ENCODE data around the gene RIOK1. TPM values are rescaled to one million over a fixed set of nuclear protein-coding genes. Genes with fewer than 3 reads are reported as not detected.

Gene RIOK1
- total and polyA plus RNA-seq, 2 of the 13 experiments (the other 11 are each of a cell fraction or from before 2014, with no cell fraction given), result 9.4 to 37.8 TPM

- no peak for FAIRE-seq
- WGBS (ENCODE audit: low lambda C conversion rate), result 1% methylated on average over 4 of the region's 4 CpGs
- Histone ChIP-seq H4K20me1 (ENCODE audit: insufficient read depth, low read length) (no peaks in the 10 kb centered on the region), H3K4me1 (ENCODE audit: insufficient read depth, low read length) (no peaks in the 10 kb centered on the region), H2AFZ (ENCODE audit: low read length) (no peak overlapping the region), H3K36me3 (replicated peaks in 1 of 2; ENCODE audit: control insufficient read depth in 1 of 2, insufficient read depth in 2 of 2, low read length in 2 of 2) (no peaks in the 10 kb centered on the region), H3K79me2 (ENCODE audit: insufficient read depth, low read length) (no peaks in the 10 kb centered on the region), H3K9ac (ENCODE audit: insufficient read depth, low read depth, low read length) (no peak overlapping the region), H3K27ac (ENCODE audit: extremely low read length, insufficient read depth, low read length) (no peak overlapping the region), H3K27me3 (ENCODE audit: control insufficient read depth in 1 of 2, insufficient read depth in 2 of 2, low read length in 2 of 2) (no peaks in the 10 kb centered on the region), H3K4me2 (ENCODE audit: low read depth, low read length) (no peak overlapping the region), H3K4me3 (replicated peaks in 1 of 3; ENCODE audit: insufficient read depth in 1 of 3, low read depth in 2 of 3, low read length in 3 of 3) (no peak overlapping the region), H3K9me3 (ENCODE audit: low read length) (no peaks in the 10 kb centered on the region)
- CTCF ChIA-PET (ENCODE audit: low intra/inter-chr PET ratio, low total read pairs), result no interaction called here
- no peak for ATAC-seq
- POLR2A ChIA-PET, result no interaction called here
- in situ Hi-C loops (cut with HindIII; ENCODE audit: extremely low pct_ligation_motif_present, low pct_unique_long_range_greater_than_20kb) (no loop called here), intact Hi-C loops (cut with micrococcal nuclease; ENCODE audit: unreplicated experiment) (no loop called here)
- BruUV-seq (replicated peaks), result no TSS peak
- no peak for DNase-seq (ENCODE audit: low spot score)
- TF ChIP-seq, protein P1, sequence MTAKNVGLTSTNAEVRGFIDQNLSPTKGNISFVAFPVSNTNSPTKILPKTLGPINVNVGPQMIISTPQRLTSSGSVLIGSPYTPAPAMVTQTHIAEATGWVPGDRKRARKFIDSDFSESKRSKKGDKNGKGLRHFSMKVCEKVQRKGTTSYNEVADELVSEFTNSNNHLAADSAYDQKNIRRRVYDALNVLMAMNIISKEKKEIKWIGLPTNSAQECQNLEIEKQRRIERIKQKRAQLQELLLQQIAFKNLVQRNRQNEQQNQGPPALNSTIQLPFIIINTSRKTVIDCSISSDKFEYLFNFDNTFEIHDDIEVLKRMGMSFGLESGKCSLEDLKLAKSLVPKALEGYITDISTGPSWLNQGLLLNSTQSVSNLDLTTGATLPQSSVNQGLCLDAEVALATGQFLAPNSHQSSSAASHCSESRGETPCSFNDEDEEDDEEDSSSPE (CRISPR knock-in tag; IDR thresholded peaks at IDR 0.05), result no peak
- no peak for TF ChIP-seq NCOA1 (CRISPR knock-in tag; IDR thresholded peaks at IDR 0.05)
- TF ChIP-seq RAD51 (IDR thresholded peaks at IDR 0.05; ENCODE audit: borderline replicate concordance), result no peak
- no peak for TF ChIP-seq GFI1 (CRISPR knock-in tag; IDR thresholded peaks at IDR 0.05; ENCODE audit: borderline replicate concordance)
- TF ChIP-seq NR2F2 (IDR thresholded peaks at IDR 0.05; ENCODE audit: borderline replicate concordance, low read depth), result no peak
- TF ChIP-seq ZBTB21 (CRISPR knock-in tag; IDR thresholded peaks at IDR 0.05), result no peak
- TF ChIP-seq KIAA2018 (CRISPR knock-in tag; IDR thresholded peaks at IDR 0.05; ENCODE audit: borderline replicate concordance), result no peak
- no peak for TF ChIP-seq ZNF138 (CRISPR knock-in tag; IDR thresholded peaks at IDR 0.05; ENCODE audit: low read depth)
- TF ChIP-seq IKZF4 (CRISPR knock-in tag; IDR thresholded peaks at IDR 0.05; ENCODE audit: borderline replicate concordance, low read depth, not compliant biosample characterization), result no peak
- TF ChIP-seq ZNF674 (CRISPR knock-in tag; IDR thresholded peaks at IDR 0.05; ENCODE audit: low read depth), result no peak
- TF ChIP-seq, protein P2, sequence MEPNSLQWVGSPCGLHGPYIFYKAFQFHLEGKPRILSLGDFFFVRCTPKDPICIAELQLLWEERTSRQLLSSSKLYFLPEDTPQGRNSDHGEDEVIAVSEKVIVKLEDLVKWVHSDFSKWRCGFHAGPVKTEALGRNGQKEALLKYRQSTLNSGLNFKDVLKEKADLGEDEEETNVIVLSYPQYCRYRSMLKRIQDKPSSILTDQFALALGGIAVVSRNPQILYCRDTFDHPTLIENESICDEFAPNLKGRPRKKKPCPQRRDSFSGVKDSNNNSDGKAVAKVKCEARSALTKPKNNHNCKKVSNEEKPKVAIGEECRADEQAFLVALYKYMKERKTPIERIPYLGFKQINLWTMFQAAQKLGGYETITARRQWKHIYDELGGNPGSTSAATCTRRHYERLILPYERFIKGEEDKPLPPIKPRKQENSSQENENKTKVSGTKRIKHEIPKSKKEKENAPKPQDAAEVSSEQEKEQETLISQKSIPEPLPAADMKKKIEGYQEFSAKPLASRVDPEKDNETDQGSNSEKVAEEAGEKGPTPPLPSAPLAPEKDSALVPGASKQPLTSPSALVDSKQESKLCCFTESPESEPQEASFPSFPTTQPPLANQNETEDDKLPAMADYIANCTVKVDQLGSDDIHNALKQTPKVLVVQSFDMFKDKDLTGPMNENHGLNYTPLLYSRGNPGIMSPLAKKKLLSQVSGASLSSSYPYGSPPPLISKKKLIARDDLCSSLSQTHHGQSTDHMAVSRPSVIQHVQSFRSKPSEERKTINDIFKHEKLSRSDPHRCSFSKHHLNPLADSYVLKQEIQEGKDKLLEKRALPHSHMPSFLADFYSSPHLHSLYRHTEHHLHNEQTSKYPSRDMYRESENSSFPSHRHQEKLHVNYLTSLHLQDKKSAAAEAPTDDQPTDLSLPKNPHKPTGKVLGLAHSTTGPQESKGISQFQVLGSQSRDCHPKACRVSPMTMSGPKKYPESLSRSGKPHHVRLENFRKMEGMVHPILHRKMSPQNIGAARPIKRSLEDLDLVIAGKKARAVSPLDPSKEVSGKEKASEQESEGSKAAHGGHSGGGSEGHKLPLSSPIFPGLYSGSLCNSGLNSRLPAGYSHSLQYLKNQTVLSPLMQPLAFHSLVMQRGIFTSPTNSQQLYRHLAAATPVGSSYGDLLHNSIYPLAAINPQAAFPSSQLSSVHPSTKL (CRISPR knock-in tag; IDR thresholded peaks at IDR 0.05), result no peak
Observed at GRCh38 chr6:7378740-7379139, 10.9 kb upstream of the RIOK1 start.

Data from HepG2 (cell line).